IMR-90 (cell line): Measurements from ENCODE around the gene FOXK1. TPM values are rescaled to one million over a fixed set of nuclear protein-coding genes. Genes with fewer than 3 reads are reported as not detected.
"Not testable (repeated sequence)": the region's sequence is repeated elsewhere in the genome, so short reads cannot be mapped to it uniquely, and the experiment has no call there.

Source experiments
- ATAC-seq: fragments of 200-7000 bp; cut with Tn5 transposase; 2 replicates; pipeline ENCODE4 v1.9.1; 2020; ENCODE audit warnings: low read depth, mild to moderate bottlenecking, moderate library complexity
- BruUV-seq: library from RNA; stranded (reverse); fragments of 400-500 nt; replicated peaks from 2 replicates; lab custom pipeline; 2021; lab: Mats Ljungman, UMichigan
- CTCF ChIA-PET: fragments of 300-600 bp; formaldehyde crosslinking; extraction: SDS; loops from one replicate; lab custom pipeline; 2021; ENCODE audit warnings: antibody characterized with exemption; lab: Yijun Ruan, JAX
- POLR2A ChIA-PET: fragments of 300-600 bp; sonication (Branson Sonifier 250); formaldehyde crosslinking; loops from one replicate; lab custom pipeline; 2022; ENCODE audit warnings: antibody characterized with exemption; ENCODE audit not compliant: unreplicated experiment; lab: Charles Lee
- DNase-seq: peaks from one replicate; pipeline ENCODE4 v3.0.0; 2013
- H2AFZ ChIP-seq: replicated peaks from 2 replicates; pipeline ENCODE3; 2013; ENCODE audit warnings: low read length, mild to moderate bottlenecking; ENCODE audit not compliant: poor library complexity
- H2AK5ac ChIP-seq: 2 replicates; pipeline ENCODE4 v1.6.1; 2013; ENCODE audit warnings: low read depth, low read length, inconsistent platforms
- H2AK9ac ChIP-seq: replicated peaks from 2 replicates; pipeline ENCODE3; 2013; ENCODE audit warnings: mild to moderate bottlenecking, low read depth, low read length, moderate library complexity; ENCODE audit not compliant: poor library complexity
- H2BK120ac ChIP-seq: 2 replicates; pipeline ENCODE4 v1.6.1; 2013; ENCODE audit warnings: low read depth, low read length, inconsistent platforms
- H2BK15ac ChIP-seq: 3 replicates; pipeline ENCODE4 v1.6.1; 2013; ENCODE audit warnings: low read depth, low read length, inconsistent platforms
- H2BK20ac ChIP-seq: 2 replicates; pipeline ENCODE4 v1.6.1; 2013; ENCODE audit warnings: low read depth, mild to moderate bottlenecking, inconsistent platforms, low read length, moderate library complexity
- H2BK5ac ChIP-seq: 2 replicates; pipeline ENCODE4 v1.6.1; 2013; ENCODE audit warnings: mild to moderate bottlenecking, low read depth, low read length, inconsistent platforms; ENCODE audit not compliant: poor library complexity, severe bottlenecking
- H3K14ac ChIP-seq: replicated peaks from 2 replicates; pipeline ENCODE4 v1.6.1; 2013; ENCODE audit warnings: low read depth, low read length, inconsistent platforms
- H3K18ac ChIP-seq: 2 replicates; pipeline ENCODE4 v1.6.1; 2013; ENCODE audit warnings: low read depth, low read length, control low read depth
- H3K23ac ChIP-seq: 2 replicates; pipeline ENCODE4 v1.6.1; 2013; ENCODE audit warnings: low read depth, low read length, inconsistent platforms
- H3K27ac ChIP-seq: 2 replicates; pipeline ENCODE4 v1.5.1; 2013; ENCODE audit warnings: mild to moderate bottlenecking, control low read depth, low read length; ENCODE audit not compliant: insufficient read depth
- H3K27me3 ChIP-seq: 2 replicates; pipeline ENCODE4 v1.6.1; 2013; ENCODE audit warnings: low read length; ENCODE audit not compliant: control insufficient read depth, insufficient read depth
- H3K36me3 ChIP-seq: 2 replicates; pipeline ENCODE4 v1.6.1; 2013; ENCODE audit warnings: low read length, mixed read lengths; ENCODE audit not compliant: control insufficient read depth, insufficient read depth
- H3K4ac ChIP-seq: 2 replicates; pipeline ENCODE4 v1.6.1; 2013; ENCODE audit warnings: low read depth, low read length, inconsistent platforms
- H3K4me1 ChIP-seq: 2 replicates; pipeline ENCODE4 v1.6.1; 2013; ENCODE audit warnings: low read length, mixed read lengths; ENCODE audit not compliant: control insufficient read depth, insufficient read depth
- H3K4me2 ChIP-seq: 2 replicates; pipeline ENCODE4 v1.6.1; 2013; ENCODE audit warnings: low read depth, mild to moderate bottlenecking, control low read depth, low read length, moderate library complexity
- H3K4me3 ChIP-seq: 2 replicates; pipeline ENCODE4 v1.5.1; 2013; ENCODE audit warnings: low read depth, mild to moderate bottlenecking, control low read depth, low read length, moderate library complexity; ENCODE audit not compliant: insufficient read depth
- H3K56ac ChIP-seq: 2 replicates; pipeline ENCODE4 v1.6.1; 2013; ENCODE audit warnings: low read length, inconsistent platforms; ENCODE audit not compliant: insufficient read depth; ENCODE audit errors: extremely low read depth
- H3K79me1 ChIP-seq, 2 experiments: 2 replicates each; pipeline ENCODE4 v1.6.1; 2013; ENCODE audit warnings: low read length in 2 of 2, inconsistent platforms in 1 of 2, low read depth in 1 of 2
- H3K9ac ChIP-seq: 2 replicates; pipeline ENCODE4 v1.6.1; 2013; ENCODE audit warnings: low read depth, low read length, control low read depth
- H3K9me1 ChIP-seq: 2 replicates; pipeline ENCODE4 v1.6.1; 2013; ENCODE audit warnings: low read length, inconsistent platforms; ENCODE audit not compliant: insufficient read depth
- H3K9me3 ChIP-seq: 2 replicates; pipeline ENCODE4 v1.6.1; 2013; ENCODE audit warnings: low read length; ENCODE audit not compliant: control insufficient read depth, insufficient read depth
- H4K20me1 ChIP-seq: 2 replicates; pipeline ENCODE4 v1.6.1; 2013; ENCODE audit warnings: low read length, inconsistent platforms; ENCODE audit not compliant: insufficient read depth
- H4K5ac ChIP-seq: 2 replicates; pipeline ENCODE4 v1.6.1; 2013; ENCODE audit warnings: mild to moderate bottlenecking, low read depth, low read length, control low read depth
- H4K8ac ChIP-seq, 2 experiments: 2 replicates each; pipeline ENCODE4 v1.6.1; 2013; ENCODE audit warnings: low read depth in 2 of 2, low read length in 2 of 2, control low read depth in 1 of 2, inconsistent platforms in 1 of 2
- H4K91ac ChIP-seq: 2 replicates; pipeline ENCODE4 v1.6.1; 2013; ENCODE audit warnings: low read depth, low read length, inconsistent platforms; ENCODE audit not compliant: insufficient read depth
- WGBS, 2 experiments: methylation state at CpG; one replicate each; pipeline versions ENCODE4 v1.1.5 to v1.1.7; 2013; ENCODE audit warnings: missing lambda C conversion rate in 2 of 2; ENCODE audit not compliant: insufficient read length in 1 of 2; ENCODE audit errors: extremely low coverage in 2 of 2; 5-methylcytosine and 5-hydroxymethylcytosine counted together
- dilution Hi-C: fragments of 300-500 bp; cut with HindIII; formaldehyde crosslinking; loops from one replicate; pipeline ENCODE4 v1.14.3; 2018; ENCODE audit warnings: low sequenced_read_pairs; ENCODE audit not compliant: unreplicated experiment
- in situ Hi-C: fragments of 300-500 bp; cut with MboI; formaldehyde crosslinking; loops from 3 replicates; pipeline ENCODE4 v1.14.3; 2019; ENCODE audit warnings: low sequenced_read_pairs, inconsistent platforms, mixed read lengths
- intact Hi-C: fragments of 100-400 bp; cut with micrococcal nuclease; formaldehyde crosslinking; loops from 2 replicates; pipeline ENCODE4 v1.10.0; 2022
- polyA plus RNA-seq, 3 experiments: library from polyadenylated mRNA; depleted of rRNA; stranded (reverse); fragments of >200 nt; gene quantifications; 2 replicates each; pipeline ENCODE4 v1.2.3, GENCODE V29; 2012; ENCODE audit warnings: low replicate concordance in 1 of 3
- total RNA-seq: library from RNA; depleted of rRNA; stranded (reverse); fragments of >200 nt; gene quantifications from 2 replicates; pipeline ENCODE4 v1.2.3, GENCODE V29; 2012

Gene FOXK1
- total and polyA plus RNA-seq, 2 of the 4 experiments (the other 2 are of a cell fraction) = 4.3 to 8.8 TPM

DNA sequence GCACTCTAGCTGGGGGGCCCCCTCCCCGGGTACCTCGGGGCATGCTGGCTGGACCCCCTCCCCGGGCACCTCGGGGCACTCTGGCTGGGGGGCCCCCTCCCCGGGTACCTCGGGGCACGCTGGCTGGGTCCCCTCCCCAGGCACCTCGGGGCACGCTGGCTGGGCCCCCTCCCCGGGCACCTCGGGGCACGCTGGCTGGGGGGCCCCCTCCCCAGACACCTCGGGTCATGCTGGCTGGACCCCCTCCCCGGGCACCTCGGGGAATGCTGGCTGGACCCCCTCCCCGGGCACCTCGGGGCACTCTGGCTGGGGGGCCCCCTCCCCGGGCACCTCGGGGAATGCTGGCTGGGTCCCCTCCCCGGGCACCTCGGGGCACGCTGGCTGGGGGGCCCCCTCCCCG is 120.5 kb downstream of the FOXK1 start:
- H2AFZ ChIP-seq, BruUV-seq, H3K4me2 ChIP-seq, H3K4me3 ChIP-seq, H3K4ac ChIP-seq, H2AK9ac ChIP-seq, H2BK120ac ChIP-seq, H4K91ac ChIP-seq, H3K79me1 ChIP-seq, H3K18ac ChIP-seq, intact Hi-C loops, H3K9me1 ChIP-seq, H2AK5ac ChIP-seq, H3K27ac ChIP-seq, ATAC-seq, H3K36me3 ChIP-seq, H3K9me3 ChIP-seq, DNase-seq, H3K4me1 ChIP-seq, H4K20me1 ChIP-seq, dilution Hi-C loops, H3K23ac ChIP-seq, H3K9ac ChIP-seq, H4K8ac ChIP-seq, POLR2A ChIA-PET, CTCF ChIA-PET, H4K5ac ChIP-seq, H3K56ac ChIP-seq, H2BK20ac ChIP-seq, H2BK15ac ChIP-seq, in situ Hi-C loops, H2BK5ac ChIP-seq, H3K14ac ChIP-seq: not testable (repeated sequence)
- H3K27me3 ChIP-seq = peaks cover 12% of the 10 kb centered on the region; the same call in 1 of the 2 replicates
- WGBS, 2 experiments = 85% methylated on average over 7 of the region's 23 CpGs; no CpG with 5 or more reads in 1 of the 2 experiments
